Hepatocyte (in vitro differentiated cells): ENCODE measurements around the gene HLA-DRB1. TPM values are rescaled to one million over a fixed set of nuclear protein-coding genes. Genes with fewer than 3 reads are reported as not detected.

Experiments
- DNase-seq: peaks from one replicate; pipeline ENCODE4 v3.0.0-alpha.2; 2016; ENCODE audit warnings: low spot score
- H2AFZ ChIP-seq: fragments of 200-600 bp; sonication (generic); 2 replicates; pipeline ENCODE4 v1.6.0; 2016; ENCODE audit warnings: antibody characterized with exemption, mild to moderate bottlenecking
- H3K27ac ChIP-seq: fragments of 200-600 bp; sonication (generic); 2 replicates; pipeline ENCODE4 v1.5.1; 2016; ENCODE audit warnings: mild to moderate bottlenecking
- H3K27me3 ChIP-seq: fragments of 200-600 bp; sonication (generic); 2 replicates; pipeline ENCODE4 v1.6.1; 2016
- H3K36me3 ChIP-seq: fragments of 200-600 bp; sonication (generic); replicated peaks from 2 replicates; pipeline ENCODE4 v1.5.1; 2016; ENCODE audit warnings: low read depth; ENCODE audit not compliant: insufficient read depth
- H3K4me1 ChIP-seq: fragments of 200-600 bp; sonication (generic); 2 replicates; pipeline ENCODE4 v1.5.1; 2016; ENCODE audit warnings: mild to moderate bottlenecking, moderate library complexity; ENCODE audit not compliant: insufficient read depth
- H3K4me2 ChIP-seq: fragments of 200-600 bp; sonication (generic); 2 replicates; pipeline ENCODE4 v1.6.0; 2016
- H3K4me3 ChIP-seq: fragments of 200-600 bp; sonication (generic); 2 replicates; pipeline ENCODE4 v1.5.1; 2016; ENCODE audit warnings: mild to moderate bottlenecking
- H3K79me2 ChIP-seq: fragments of 200-600 bp; sonication (generic); 2 replicates; pipeline ENCODE4 v1.6.0; 2017; ENCODE audit warnings: mild to moderate bottlenecking
- H3K9me2 ChIP-seq: fragments of 200-600 bp; sonication (generic); replicated peaks from 2 replicates; pipeline ENCODE4 v1.6.0; 2017; ENCODE audit warnings: mild to moderate bottlenecking; ENCODE audit not compliant: insufficient read depth
- H3K9me3 ChIP-seq: fragments of 200-600 bp; sonication (generic); 2 replicates; pipeline ENCODE4 v1.5.1; 2016; ENCODE audit warnings: low read depth, mild to moderate bottlenecking
- H4K20me1 ChIP-seq: fragments of 200-600 bp; sonication (generic); 2 replicates; pipeline ENCODE4 v1.6.0; 2016; ENCODE audit warnings: mild to moderate bottlenecking; ENCODE audit not compliant: insufficient read depth, poor library complexity, severe bottlenecking
- CTCF ChIP-seq: fragments of 200-600 bp; sonication (generic); IDR thresholded peaks from 2 replicates; pipeline ENCODE4 v1.5.1; 2016; ENCODE audit warnings: antibody characterized with exemption, mild to moderate bottlenecking; ENCODE audit not compliant: poor library complexity
- EZH2 ChIP-seq: fragments of 200-600 bp; sonication (generic); IDR thresholded peaks from 2 replicates; pipeline ENCODE4 v1.6.1; 2016; ENCODE audit warnings: antibody characterized with exemption, mild to moderate bottlenecking, borderline replicate concordance
- EZH2phosphoT487 ChIP-seq: fragments of 200-600 bp; sonication (generic); IDR thresholded peaks from one replicate; pipeline ENCODE4 v1.6.1; 2018; ENCODE audit warnings: antibody characterized with exemption, mild to moderate bottlenecking, low read depth, moderate library complexity; ENCODE audit not compliant: unreplicated experiment, severe bottlenecking
- WGBS: methylation state at CpG from one replicate; pipeline ENCODE4 v1.1.6; 2016; ENCODE audit warnings: low lambda C conversion rate; ENCODE audit errors: missing lambda C conversion rate; 5-methylcytosine and 5-hydroxymethylcytosine counted together
- polyA plus RNA-seq: library from polyadenylated mRNA; unstranded; fragments of >200 nt; fragmentation: Nextera tagmentation; extraction: Ambion mirVana; gene quantifications from 2 replicates; pipeline ENCODE4 v1.2.1, GENCODE V29; 2016
- total RNA-seq: library from RNA; depleted of rRNA; stranded (reverse); fragments of >200 nt; gene quantifications from 2 replicates; pipeline ENCODE4 v1.2.3, GENCODE V29; 2014

Gene HLA-DRB1
- total and polyA plus RNA-seq, 2 experiments from 2014 or later, result 59.1 to 72.9 TPM

- 62% methylated on average over 1 of the region's 1 CpG for WGBS
Observed at GRCh38 chr6:32622545-32623401, 33.1 kb upstream of the HLA-DRB1 start.

GRCh38 chr6:32621372-32621771, 31.7 kb upstream of the HLA-DRB1 start:
- Histone ChIP-seq H3K36me3 (no peaks in the 10 kb centered on the region), H2AFZ (no peak overlapping the region)
- WGBS, result 91% methylated on average over 3 of the region's 3 CpGs

More at GRCh38 chr6:32622545-32623401, 33.1 kb upstream of the HLA-DRB1 start:
- H3K4me2 ChIP-seq, result no peak overlapping the region
- no peaks in the 10 kb centered on the region for H3K9me3 ChIP-seq
- no peak overlapping the region for H2AFZ ChIP-seq
- no peak overlapping the region for H3K27ac ChIP-seq
- H3K79me2 ChIP-seq, result no peaks in the 10 kb centered on the region
- no peaks in the 10 kb centered on the region for H3K4me1 ChIP-seq
- no peaks in the 10 kb centered on the region for H3K36me3 ChIP-seq
- H3K4me3 ChIP-seq, result no peak overlapping the region
- H3K27me3 ChIP-seq, result no peaks in the 10 kb centered on the region
- DNase-seq, result peak; percentile 68
- TF ChIP-seq CTCF, result peak; percentile 54
- no peak for TF ChIP-seq EZH2
- no peak for TF ChIP-seq EZH2phosphoT487
- no peaks in the 10 kb centered on the region for H3K9me2 ChIP-seq
- no peaks in the 10 kb centered on the region for H4K20me1 ChIP-seq

GRCh38 chr6:32617751-32618150, 28.1 kb upstream of the HLA-DRB1 start:
- no peak overlapping the region for H3K4me2 ChIP-seq
- H3K9me3 ChIP-seq, result no peaks in the 10 kb centered on the region
- no peaks in the 10 kb centered on the region for H4K20me1 ChIP-seq
- WGBS, result 100% methylated on average over 1 of the region's 1 CpG
- H3K36me3 ChIP-seq, result no peaks in the 10 kb centered on the region
- H3K79me2 ChIP-seq, result no peaks in the 10 kb centered on the region
- no peak overlapping the region for H3K4me3 ChIP-seq
- H3K27me3 ChIP-seq, result no peaks in the 10 kb centered on the region
- H3K9me2 ChIP-seq, result no peaks in the 10 kb centered on the region
- no peak overlapping the region for H2AFZ ChIP-seq
- H3K4me1 ChIP-seq, result no peaks in the 10 kb centered on the region
- no peak overlapping the region for H3K27ac ChIP-seq
- DNase-seq, result no peak
- no peak for TF ChIP-seq EZH2
- no peak for TF ChIP-seq CTCF
- no peak for TF ChIP-seq EZH2phosphoT487

More at GRCh38 chr6:32621372-32621771, 31.7 kb upstream of the HLA-DRB1 start:
- Histone ChIP-seq H4K20me1 (no peaks in the 10 kb centered on the region), H3K4me2 (no peak overlapping the region), H3K4me3 (no peak overlapping the region), H3K27ac (no peak overlapping the region), H3K27me3 (no peaks in the 10 kb centered on the region), H3K79me2 (no peaks in the 10 kb centered on the region), H3K9me3 (no peaks in the 10 kb centered on the region), H3K4me1 (no peaks in the 10 kb centered on the region), H3K9me2 (no peaks in the 10 kb centered on the region)
- no peak for DNase-seq
- TF ChIP-seq EZH2phosphoT487 (no peak), CTCF (no peak), EZH2 (no peak)
